Fibroblast of lung (primary cell): ENCODE data around the gene CARD8. TPM values are rescaled to one million over a fixed set of nuclear protein-coding genes. Genes with fewer than 3 reads are reported as not detected.
"Not testable (repeated sequence)": the region's sequence is repeated elsewhere in the genome, so short reads cannot be mapped to it uniquely, and the experiment has no call there.

ENCODE experiments used
- DNase-seq, 2 donors: peaks; one replicate each; pipeline versions ENCODE4 v3.0.0 to v3.0.0-alpha.2; 2010; ENCODE audit warnings: low read depth in 2 of 2
- H2AFZ ChIP-seq: 2 replicates; pipeline ENCODE4 v1.5.1; 2012; ENCODE audit warnings: low read length, control low read depth, inconsistent platforms
- H3K27ac ChIP-seq: 2 replicates; pipeline ENCODE4 v1.5.1; 2011; ENCODE audit warnings: low read length, control low read depth; ENCODE audit not compliant: insufficient read depth
- H3K27me3 ChIP-seq: 2 replicates; pipeline ENCODE4 v1.5.1; 2011; ENCODE audit warnings: mild to moderate bottlenecking, low read length; ENCODE audit not compliant: control insufficient read depth, insufficient read depth
- H3K36me3 ChIP-seq: 2 replicates; pipeline ENCODE4 v1.5.1; 2011; ENCODE audit warnings: low read length; ENCODE audit not compliant: control insufficient read depth, insufficient read depth
- H3K4me1 ChIP-seq: 2 replicates; pipeline ENCODE4 v1.5.1; 2011; ENCODE audit warnings: low read length; ENCODE audit not compliant: control insufficient read depth, insufficient read depth; ENCODE audit errors: extremely low read depth
- H3K4me2 ChIP-seq: 2 replicates; pipeline ENCODE4 v1.5.1; 2011; ENCODE audit warnings: low read length, control low read depth; ENCODE audit not compliant: insufficient read depth; ENCODE audit errors: extremely low read depth
- H3K4me3 ChIP-seq, 4 experiments: fragments of 200-600 bp in 1 of 4; sonication (generic) in 1 of 4; replicated peaks in 1 of 4; 2 replicates each; pipeline ENCODE4 v1.5.1; 2011 to 2016; ENCODE audit warnings: low read length in 4 of 4, low read depth in 3 of 4, mild to moderate bottlenecking in 3 of 4, control low read depth in 2 of 4, inconsistent platforms in 1 of 4, mixed read lengths in 1 of 4; ENCODE audit not compliant: insufficient read depth in 1 of 4; ENCODE audit errors: control extremely low read depth in 1 of 4
- H3K79me2 ChIP-seq: 2 replicates; pipeline ENCODE4 v1.5.1; 2012; ENCODE audit warnings: mild to moderate bottlenecking, low read length, inconsistent platforms; ENCODE audit not compliant: control insufficient read depth, insufficient read depth
- H3K9ac ChIP-seq: 2 replicates; pipeline ENCODE4 v1.5.1; 2011; ENCODE audit warnings: mild to moderate bottlenecking, low read length, control low read depth; ENCODE audit not compliant: insufficient read depth
- H3K9me3 ChIP-seq: 2 replicates; pipeline ENCODE4 v1.5.1; 2012; ENCODE audit warnings: low read depth, low read length; ENCODE audit not compliant: control insufficient read depth, insufficient read depth
- H4K20me1 ChIP-seq: 2 replicates; pipeline ENCODE4 v1.5.1; 2011; ENCODE audit warnings: low read length; ENCODE audit not compliant: control insufficient read depth, insufficient read depth; ENCODE audit errors: extremely low read depth
- EZH2 ChIP-seq: IDR thresholded peaks from 2 replicates; pipeline ENCODE4 v1.5.1; 2012; ENCODE audit warnings: low read length, control low read depth, mild to moderate bottlenecking; ENCODE audit errors: missing control alignments
- polyA plus RNA-seq, 2 donors: library from polyadenylated mRNA; depleted of rRNA in 1 of 2; stranded (reverse) in 1 of 2; unstranded in 1 of 2; fragments of >200 nt; gene quantifications; 2 replicates each; pipeline ENCODE4 v1.2.1, GENCODE V29; 2011 to 2012; ENCODE audit warnings: missing spikeins in 1 of 2
- total RNA-seq: library from RNA; depleted of rRNA; stranded (reverse); fragments of >200 nt; gene quantifications from 2 replicates; pipeline ENCODE4 v1.2.1, GENCODE V29; 2014
- TF ChIP-seq, protein P1 (sequence below), 2 donors: IDR thresholded peaks in 1 of 2; conservative IDR thresholded peaks in 1 of 2; 1 replicate in 1 of 2; 2 replicates in 1 of 2; pipeline ENCODE4 v1.5.1; 2011 to 2012; ENCODE audit warnings: low read length in 2 of 2, control low read depth in 1 of 2, inconsistent platforms in 1 of 2, low read depth in 1 of 2, mild to moderate bottlenecking in 1 of 2

CARD8 gene
- total and polyA plus RNA-seq, 2 donors (not counting 1 experiment from before 2014, with no cell fraction given) = 16.4 to 24.1 TPM

DNA sequence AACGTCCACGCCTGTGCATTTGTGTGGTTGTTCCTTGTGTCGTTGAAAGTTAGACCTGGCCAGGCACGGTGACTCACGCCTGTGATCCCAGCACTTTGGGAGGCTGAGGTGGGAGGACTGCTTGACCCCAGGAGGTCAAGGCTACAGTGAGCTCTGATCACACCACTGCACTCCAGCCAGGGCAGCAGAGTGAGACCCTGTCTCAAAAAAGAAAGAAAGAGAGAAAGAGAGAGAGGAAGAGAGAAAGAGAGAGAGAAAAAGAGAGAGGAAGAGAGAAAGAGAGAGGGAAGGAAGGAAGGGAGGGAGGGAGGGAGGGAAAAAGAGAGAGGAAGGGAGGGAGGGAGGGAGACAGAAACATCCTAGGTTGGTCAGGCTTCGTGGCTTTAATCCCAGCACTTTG, 19.2 kb upstream of the CARD8 start:
- no peak overlapping the region for H2AFZ ChIP-seq
- no peaks in the 10 kb centered on the region for H3K4me1 ChIP-seq
- H3K36me3 ChIP-seq = no peaks in the 10 kb centered on the region
- no peak overlapping the region for H3K4me2 ChIP-seq
- no peaks in the 10 kb centered on the region for H3K79me2 ChIP-seq
- no peaks in the 10 kb centered on the region for H3K9me3 ChIP-seq
- no peak overlapping the region for H3K27ac ChIP-seq
- no peak for TF ChIP-seq EZH2
- TF ChIP-seq, protein P1, sequence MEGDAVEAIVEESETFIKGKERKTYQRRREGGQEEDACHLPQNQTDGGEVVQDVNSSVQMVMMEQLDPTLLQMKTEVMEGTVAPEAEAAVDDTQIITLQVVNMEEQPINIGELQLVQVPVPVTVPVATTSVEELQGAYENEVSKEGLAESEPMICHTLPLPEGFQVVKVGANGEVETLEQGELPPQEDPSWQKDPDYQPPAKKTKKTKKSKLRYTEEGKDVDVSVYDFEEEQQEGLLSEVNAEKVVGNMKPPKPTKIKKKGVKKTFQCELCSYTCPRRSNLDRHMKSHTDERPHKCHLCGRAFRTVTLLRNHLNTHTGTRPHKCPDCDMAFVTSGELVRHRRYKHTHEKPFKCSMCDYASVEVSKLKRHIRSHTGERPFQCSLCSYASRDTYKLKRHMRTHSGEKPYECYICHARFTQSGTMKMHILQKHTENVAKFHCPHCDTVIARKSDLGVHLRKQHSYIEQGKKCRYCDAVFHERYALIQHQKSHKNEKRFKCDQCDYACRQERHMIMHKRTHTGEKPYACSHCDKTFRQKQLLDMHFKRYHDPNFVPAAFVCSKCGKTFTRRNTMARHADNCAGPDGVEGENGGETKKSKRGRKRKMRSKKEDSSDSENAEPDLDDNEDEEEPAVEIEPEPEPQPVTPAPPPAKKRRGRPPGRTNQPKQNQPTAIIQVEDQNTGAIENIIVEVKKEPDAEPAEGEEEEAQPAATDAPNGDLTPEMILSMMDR (conservative IDR thresholded peaks at IDR 0.05 in 1 of 2, IDR thresholded peaks at IDR 0.05 in 1 of 2; ENCODE audit: low read depth in 1 of 2, low read length in 2 of 2) = no peak
- no peaks in the 10 kb centered on the region for H4K20me1 ChIP-seq
- H3K4me3 ChIP-seq = no peak overlapping the region
- no peak for DNase-seq
- H3K27me3 ChIP-seq = no peaks in the 10 kb centered on the region
- no peak overlapping the region for H3K9ac ChIP-seq

DNA sequence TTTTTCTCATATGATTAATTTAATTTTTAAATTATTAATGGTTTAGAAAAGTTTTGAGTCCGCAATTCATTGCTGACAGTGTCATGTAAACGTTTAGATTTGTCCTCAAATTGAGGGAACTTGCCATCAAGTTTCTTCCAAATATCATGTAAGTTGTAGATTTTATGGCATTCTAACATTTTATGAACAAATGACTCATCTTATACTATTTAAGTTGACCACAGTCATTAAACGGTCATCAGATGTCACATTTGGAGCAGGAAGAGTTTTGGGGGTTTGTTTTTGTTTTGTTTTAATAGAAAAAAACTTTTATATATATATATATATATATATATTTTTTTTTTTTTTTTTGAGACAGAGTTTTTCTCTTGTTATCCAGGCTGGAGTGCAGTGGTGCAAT, 18.5 kb upstream of the CARD8 start:
- Histone ChIP-seq H3K9ac (no peak overlapping the region), H2AFZ (no peak overlapping the region), H3K4me1 (no peaks in the 10 kb centered on the region), H3K27me3 (no peaks in the 10 kb centered on the region), H3K27ac (no peak overlapping the region), H3K36me3 (no peaks in the 10 kb centered on the region), H3K9me3 (no peaks in the 10 kb centered on the region), H4K20me1 (no peaks in the 10 kb centered on the region), H3K79me2 (no peaks in the 10 kb centered on the region), H3K4me2 (no peak overlapping the region), H3K4me3 (no peak overlapping the region)
- peak; percentile 24 to 34 for DNase-seq
- TF ChIP-seq EZH2 = no peak
- TF ChIP-seq, protein P1 (conservative IDR thresholded peaks at IDR 0.05 in 1 of 2, IDR thresholded peaks at IDR 0.05 in 1 of 2; ENCODE audit: low read depth in 1 of 2, low read length in 2 of 2) = no peak

DNA sequence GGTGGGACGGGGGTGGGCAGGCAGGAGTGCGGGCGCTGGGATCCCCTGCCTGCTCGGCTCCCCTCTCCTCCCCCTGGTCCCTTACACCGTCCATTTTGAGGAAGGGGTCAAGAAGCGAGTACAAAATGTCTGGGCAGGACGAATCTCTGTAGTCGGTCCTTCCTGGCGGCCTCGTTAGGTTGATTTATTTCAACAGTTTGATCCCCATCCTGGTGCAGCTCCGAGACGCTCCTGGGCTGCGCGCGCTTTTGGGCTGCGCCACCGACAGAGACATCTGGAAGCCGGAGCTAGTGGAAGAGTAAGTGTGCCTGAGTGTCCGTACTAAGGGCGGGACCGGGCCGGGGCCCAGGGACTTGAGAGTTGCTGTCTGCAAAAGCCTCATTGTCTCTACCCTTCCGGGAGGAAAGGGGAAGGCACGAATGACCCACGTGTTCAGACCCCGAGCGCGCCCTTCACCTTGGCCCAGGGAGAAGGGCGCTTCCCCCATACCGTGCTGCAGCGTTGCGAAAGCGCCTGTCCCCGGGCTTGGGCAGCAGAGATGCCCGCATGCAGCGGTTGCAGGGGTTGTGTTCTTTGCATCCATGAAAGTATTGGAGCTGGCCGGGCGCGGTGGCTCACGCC, 15.9 kb upstream of the CARD8 start:
- Histone ChIP-seq H2AFZ (peak overlapping the region; percentile 36), H4K20me1 (no peaks in the 10 kb centered on the region), H3K27ac (no peak overlapping the region), H3K4me1 (no peaks in the 10 kb centered on the region), H3K4me2 (peak overlapping the region; percentile 96), H3K27me3 (no peaks in the 10 kb centered on the region), H3K9me3 (no peaks in the 10 kb centered on the region), H3K9ac (no peak overlapping the region), H3K4me3 (peak overlapping the region; percentile 40 to 63 (median 48)), H3K36me3 (no peaks in the 10 kb centered on the region), H3K79me2 (no peaks in the 10 kb centered on the region)
- peak; percentile 50 to 57 for DNase-seq
- TF ChIP-seq EZH2 = no peak
- TF ChIP-seq, protein P1 (conservative IDR thresholded peaks at IDR 0.05 in 1 of 2, IDR thresholded peaks at IDR 0.05 in 1 of 2; ENCODE audit: low read depth in 1 of 2, low read length in 2 of 2) = no peak

DNA sequence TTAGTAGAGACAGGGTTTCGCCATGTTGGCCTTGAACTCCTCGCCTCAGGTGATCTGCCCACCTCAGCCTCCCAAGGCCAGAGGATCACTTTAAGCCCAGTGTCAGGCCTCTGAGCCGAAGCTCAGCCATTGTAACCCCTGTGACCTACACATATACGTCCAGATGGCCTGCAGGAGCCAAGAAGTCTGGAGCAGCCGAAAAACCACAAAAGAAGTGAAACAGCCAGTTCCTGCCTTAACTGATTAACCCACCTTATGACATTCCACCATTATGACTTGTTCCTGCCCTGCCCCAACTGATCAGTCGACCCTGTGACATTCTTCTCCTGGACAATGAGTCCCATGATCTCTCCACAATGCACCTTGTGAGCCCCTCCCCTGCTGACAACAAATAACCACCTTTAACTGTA, 13.9 kb upstream of the CARD8 start:
- not testable (repeated sequence) for H3K9me3 ChIP-seq, H3K4me3 ChIP-seq, DNase-seq, H3K4me2 ChIP-seq, H3K36me3 ChIP-seq, H3K79me2 ChIP-seq, H3K9ac ChIP-seq, H3K27me3 ChIP-seq, H3K27ac ChIP-seq, H2AFZ ChIP-seq, H4K20me1 ChIP-seq, H3K4me1 ChIP-seq

DNA sequence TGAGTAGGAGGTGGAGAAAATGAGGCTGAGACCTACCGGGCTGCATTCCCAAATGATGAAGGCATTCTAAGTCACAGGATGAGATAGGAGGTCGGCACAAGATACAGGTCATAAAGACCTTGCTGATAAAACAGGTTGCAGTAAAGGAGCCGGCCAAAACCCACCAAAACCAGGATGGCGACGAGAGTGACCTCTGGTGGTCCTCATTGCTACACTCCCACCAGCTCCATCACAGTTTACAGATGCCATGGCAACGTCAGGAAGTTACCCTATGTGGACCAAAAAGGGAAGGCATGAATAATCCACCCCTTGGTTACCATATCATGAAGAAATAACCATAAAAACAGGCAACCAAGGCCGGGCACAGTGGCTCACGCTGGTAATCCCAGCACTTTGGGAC, 9.6 kb upstream of the CARD8 start:
- H3K27ac ChIP-seq, H3K4me3 ChIP-seq, DNase-seq, H3K4me1 ChIP-seq, H3K9ac ChIP-seq, H3K79me2 ChIP-seq, H3K9me3 ChIP-seq, H3K4me2 ChIP-seq, H2AFZ ChIP-seq, H4K20me1 ChIP-seq, H3K27me3 ChIP-seq, H3K36me3 ChIP-seq: not testable (repeated sequence)
